GM21526 (cell line): ENCODE data around the gene LARP1.
A peak's percentile ranks its signal among the peaks of the same experiment; 100 is the strongest.
"Not testable (repeated sequence)": the region's sequence is repeated elsewhere in the genome, so short reads cannot be mapped to it uniquely, and the experiment has no call there.

Experiments
- ATAC-seq: cut with Tn5 transposase; IDR thresholded peaks from one replicate; pipeline ENCODE4 v1.9.1; 2021; ENCODE audit warnings: moderate library complexity; ENCODE audit not compliant: unreplicated experiment, low FRiP score

LARP1 gene

DNA sequence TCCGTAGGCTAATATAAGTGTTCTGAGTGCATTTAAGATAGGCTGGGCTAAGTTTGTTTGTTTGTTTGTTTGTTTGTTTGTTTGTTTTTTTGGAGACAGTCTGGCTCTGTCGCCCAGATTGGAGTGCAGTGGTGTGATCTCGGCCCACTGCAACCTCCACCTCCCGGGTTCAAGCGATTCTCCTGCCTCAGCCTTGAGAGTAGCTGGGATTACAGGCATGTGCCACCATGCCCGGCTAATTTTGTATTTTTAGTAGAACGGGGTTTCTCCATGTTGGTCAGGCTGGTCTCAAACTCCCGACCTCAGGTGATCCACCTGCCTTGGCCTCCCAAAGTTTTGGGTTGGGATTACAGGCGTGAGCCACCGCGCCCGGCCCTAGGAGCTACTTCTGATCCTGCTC lies 4.7 kb downstream of the LARP1 start:
- ATAC-seq, result not testable (repeated sequence)

DNA sequence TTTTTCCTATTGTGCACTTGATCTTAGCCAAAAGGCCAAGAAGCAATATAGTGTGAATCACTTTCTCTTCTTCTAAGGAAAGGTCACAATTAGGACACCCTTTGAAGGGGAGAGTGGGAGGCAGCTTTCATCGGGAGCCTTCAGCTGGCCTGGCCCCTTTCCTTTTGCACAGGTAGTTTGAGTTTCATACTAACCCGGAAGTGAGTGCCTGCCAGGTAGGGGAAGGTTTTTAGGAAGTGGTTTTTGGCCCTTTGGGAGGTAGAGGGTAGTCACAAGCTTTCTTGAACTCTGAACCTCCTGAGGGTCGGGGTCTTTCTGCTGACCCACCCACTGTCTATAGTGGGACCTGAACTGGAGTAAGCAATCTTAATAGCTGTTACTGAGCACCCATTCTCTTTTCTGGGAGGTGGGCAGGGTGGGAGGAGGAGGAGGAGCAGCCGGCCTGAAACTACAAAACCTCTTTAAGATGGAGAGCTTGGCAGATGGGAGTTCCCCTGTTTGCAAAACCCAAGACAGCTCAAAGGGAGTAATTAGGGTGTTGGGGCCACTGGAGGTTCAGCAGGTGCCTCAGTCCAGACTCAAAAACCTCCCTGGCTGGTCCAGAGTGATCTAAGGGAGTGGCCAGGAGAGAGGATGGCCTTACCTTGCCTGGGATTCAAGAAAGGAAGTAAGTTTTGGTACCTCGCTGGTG lies 6.0 kb downstream of the LARP1 start:
- peak; percentile 36 for ATAC-seq

DNA sequence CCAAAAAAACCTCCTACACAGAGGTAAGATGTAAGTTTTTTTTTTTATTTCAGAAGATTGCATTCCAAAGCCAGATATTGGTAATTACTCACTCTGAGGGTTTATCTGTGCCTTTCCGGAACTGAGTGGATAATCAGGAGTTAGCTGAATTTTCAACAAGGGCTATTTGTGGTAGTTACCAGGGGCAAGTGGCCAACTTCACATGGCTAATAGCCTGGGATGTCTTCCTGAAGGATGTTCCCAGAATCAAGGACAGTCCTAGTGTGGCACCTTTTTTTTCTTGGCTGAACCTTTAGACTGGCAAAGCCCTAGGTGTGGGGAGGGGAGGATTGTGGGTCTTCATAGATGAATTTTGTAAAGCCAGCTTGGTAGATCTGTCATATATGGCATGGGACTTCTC lies 7.1 kb downstream of the LARP1 start:
- ATAC-seq, result no peak

DNA sequence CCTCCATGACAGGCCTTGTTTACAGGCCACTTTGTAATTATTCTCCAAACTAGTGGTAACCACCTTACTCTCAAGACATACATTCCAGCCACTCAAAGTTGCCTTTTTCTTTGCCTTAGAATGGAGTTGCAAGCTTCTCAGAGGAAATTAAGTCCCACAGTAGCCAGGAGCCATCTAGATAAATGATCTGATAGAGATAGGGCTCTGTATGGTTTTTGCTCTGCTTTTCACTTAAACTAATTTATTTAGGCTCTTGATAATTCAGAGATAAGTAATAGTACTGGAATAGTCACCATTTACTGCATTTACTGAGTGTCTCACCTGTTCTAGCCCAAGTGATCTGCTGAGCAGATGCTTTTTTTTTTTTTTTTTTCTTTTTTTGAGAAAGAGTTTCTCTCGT lies 7.5 kb downstream of the LARP1 start:
- ATAC-seq, result no peak

DNA sequence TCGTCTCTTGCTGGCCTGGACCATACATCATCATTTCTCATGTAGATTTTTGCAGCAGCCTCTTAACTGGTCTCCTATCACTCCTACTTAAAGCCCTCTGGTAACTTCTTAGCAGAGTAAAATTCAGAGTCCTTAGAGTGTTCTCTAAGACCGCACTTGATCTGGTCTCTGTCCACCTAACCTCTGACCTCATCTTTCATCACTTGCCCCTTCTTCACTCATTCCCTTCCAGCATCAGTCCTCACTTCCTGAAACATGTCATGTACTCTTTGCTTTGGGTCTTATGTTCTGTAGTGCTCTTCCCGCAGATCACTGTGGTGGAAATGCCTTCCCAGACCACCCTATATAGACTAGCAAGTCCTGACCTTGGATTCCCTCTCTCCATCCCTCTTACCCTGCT lies 9.8 kb downstream of the LARP1 start:
- ATAC-seq, result no peak

DNA sequence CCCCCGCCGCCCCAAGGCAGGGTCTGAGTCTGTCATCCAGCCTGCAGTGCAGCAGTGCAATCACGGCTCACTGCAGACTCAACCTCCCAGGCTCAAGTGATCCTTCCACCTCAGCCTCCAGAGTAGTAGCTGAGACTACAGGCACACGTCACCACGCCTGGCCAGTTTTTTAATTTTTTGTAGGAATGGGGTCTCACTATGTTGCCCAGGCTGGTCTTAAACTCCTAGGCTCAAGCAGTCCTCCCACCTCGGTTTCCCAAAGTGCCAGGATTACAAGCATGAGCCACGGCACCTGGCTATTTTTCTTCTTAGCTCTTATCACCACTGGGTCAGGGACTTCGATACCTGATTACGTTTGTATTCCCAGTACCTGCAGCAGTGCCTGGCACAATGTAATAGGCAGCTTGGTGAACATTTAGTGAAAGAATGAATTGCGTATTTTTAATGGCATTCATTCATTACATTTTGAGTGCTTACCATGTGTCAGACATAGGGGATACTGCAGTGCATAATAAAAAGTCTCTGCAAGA lies 10.3 kb downstream of the LARP1 start:
- ATAC-seq, result no peak

DNA sequence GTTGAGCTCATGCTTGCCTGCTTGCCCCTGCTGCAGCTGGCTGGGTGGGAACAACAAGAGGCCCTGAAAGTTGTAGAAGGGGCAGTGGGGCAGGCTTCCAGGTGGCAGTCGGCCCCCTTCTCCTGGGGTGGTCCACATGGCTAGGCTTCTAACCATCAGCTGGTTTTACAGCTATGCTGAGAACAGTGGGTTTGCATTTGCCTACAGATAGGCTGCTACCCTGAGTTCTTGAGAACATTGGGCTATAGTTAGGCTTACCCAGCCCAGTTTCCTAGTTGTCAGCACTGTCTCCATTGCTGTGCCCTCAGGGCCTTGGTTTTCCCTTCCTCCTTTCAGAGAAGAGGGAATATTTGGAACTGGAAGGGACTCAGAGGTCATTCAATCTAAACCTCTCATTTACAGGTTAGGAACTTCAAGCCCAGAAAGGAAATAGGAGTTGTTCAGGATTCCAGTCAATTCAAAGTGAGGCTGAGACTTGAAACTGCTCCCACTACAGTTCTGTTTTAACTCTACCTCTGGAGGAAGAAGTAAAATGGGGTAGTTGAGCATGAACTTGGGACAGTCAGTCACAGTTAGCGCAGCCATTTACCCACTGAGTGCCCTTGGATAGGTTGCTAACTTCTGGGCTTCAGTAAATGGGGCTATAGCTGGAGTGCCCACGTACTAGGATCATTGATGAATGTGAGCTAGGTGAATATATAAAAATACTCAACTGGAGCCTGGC lies 11.5 kb downstream of the LARP1 start:
- ATAC-seq, result no peak

DNA sequence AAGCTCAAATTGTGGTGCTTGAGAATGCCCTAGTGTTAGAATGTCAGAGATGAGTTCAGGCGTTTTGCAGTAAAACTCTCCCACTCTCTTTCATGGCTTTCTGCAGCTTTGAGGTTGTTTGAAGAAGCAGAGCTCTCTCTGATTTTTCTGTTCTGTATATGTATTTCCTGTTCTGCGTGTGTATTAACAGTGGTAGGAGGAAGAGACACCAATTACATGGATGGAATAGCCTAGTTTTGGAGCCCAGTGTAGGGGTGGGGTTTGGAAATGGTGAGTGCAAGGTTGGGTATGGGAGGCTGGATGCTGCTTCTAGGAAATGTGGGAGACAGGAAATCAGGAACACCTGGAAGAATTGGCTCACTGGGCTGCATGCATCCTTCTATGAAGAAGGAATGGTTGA lies 12.4 kb downstream of the LARP1 start:
- ATAC-seq, result no peak

DNA sequence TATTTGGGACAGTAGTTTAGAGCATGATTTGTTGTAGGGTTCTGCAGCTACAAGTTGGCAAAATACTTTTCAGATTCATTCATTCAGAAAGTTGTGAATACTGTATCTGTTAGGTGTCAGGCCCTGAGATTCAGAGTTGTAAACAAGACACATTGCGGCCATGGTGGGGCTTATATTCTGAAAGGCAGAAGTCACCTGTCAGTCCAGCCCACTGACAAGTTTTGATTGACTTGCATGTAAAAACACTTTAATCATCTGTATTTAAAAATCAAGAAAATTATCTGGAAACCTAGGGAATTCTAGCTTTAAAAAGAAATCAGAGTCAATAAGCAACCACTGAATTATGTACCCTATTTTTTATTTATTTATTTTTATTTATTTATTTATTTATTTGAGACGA lies 13.0 kb downstream of the LARP1 start:
- no peak for ATAC-seq

DNA sequence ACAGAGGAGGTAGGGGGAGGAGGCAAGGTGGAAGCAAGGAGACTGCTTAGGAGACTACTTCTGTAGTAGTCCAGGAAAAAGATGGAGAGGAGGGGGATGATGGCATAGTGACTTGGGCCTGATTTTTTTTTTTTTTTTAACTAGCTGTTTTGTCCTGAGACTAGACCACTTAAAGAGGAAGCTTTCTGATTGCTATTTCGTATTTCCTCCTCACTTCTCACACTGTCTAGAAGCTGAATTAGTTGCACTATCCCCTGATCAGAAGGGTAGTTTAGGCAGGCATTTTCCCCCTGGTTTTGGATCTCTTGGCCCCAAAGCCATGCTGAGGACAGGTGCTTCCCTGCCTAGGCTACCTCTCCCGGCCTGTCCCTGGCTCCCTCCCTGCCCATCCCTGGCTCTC lies 14.9 kb downstream of the LARP1 start:
- ATAC-seq, result no peak

DNA sequence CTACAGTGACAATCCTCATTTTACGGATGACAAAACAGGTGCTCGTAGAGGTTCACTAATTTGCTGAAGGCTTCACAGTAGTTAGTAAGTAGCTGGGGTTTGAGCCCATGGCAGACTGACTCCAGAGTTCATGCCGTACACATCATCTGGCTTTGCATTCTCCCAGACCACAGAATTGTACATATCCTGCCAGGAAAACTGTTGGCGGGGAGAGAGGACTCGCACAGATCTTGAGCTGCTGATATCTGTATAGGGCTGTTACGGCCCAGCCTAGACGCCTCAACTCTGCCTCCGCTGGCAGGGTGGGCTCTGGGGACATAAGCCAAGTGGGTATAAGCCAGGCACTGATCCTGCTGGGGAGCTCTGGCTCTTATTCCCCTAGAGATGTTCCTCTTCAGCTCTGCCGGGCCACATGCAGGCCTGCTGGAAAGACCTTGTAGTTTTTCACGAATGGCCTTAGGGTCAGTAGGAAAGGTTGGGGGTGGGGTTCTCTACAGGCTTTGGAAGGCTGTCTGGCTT lies 16.3 kb downstream of the LARP1 start:
- no peak for ATAC-seq

DNA sequence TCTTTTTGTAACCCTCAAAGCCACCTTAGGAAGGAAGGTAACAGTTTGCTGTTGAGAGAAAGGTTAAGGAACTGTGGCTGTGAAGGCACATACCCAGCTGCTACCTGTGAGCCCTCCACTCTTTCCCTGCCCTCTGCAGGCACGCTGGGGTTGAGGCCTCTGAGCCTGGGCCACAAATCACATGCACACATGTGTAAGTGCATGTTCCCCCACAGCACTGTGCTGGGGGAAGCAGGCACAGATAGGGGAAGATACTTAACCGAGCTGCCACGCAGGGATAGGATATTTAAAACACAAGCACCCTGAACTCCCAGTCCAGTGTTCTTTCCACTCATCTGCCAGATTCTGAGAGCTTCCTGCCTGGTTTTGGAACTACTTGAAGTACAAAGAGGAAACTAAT lies 18.1 kb downstream of the LARP1 start:
- no peak for ATAC-seq

DNA sequence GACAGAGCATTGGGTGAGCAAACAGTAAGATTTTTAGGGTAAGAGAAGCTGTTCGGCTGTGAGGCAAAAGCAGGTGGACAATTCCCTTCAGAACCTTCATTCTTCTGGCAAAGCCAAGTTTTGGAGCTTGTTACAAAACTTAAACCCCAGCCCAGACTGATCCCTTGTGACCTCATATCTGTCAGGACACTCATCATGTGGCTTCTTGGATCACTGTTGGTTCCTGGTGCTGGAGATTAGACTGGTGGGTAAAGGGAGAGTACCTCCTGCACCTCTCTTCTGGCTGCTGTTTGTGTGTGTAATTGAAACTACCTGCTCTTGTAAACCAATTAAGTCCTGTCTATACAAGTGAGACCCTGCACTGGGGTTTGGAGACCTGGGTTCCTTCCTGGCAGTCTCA lies 21.0 kb downstream of the LARP1 start:
- no peak for ATAC-seq

DNA sequence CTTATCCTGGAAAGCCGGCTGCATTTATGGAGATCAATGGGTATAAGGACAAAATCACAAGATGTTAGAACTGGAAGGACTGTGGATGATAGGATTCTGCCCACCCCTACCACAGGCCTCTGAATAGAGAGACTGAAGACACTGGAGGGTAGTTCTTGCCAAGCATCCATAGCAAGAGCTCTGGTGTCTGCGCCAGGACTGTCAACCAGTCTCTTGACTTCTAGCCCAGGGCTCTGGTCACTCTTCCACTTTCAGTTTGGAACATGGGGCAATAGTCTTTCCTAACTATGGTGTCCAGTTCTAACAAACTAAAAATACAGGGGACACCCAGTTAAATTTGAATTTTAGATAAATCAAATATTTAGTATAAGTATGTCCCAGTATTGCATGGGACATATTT lies 23.4 kb downstream of the LARP1 start:
- no peak for ATAC-seq

DNA sequence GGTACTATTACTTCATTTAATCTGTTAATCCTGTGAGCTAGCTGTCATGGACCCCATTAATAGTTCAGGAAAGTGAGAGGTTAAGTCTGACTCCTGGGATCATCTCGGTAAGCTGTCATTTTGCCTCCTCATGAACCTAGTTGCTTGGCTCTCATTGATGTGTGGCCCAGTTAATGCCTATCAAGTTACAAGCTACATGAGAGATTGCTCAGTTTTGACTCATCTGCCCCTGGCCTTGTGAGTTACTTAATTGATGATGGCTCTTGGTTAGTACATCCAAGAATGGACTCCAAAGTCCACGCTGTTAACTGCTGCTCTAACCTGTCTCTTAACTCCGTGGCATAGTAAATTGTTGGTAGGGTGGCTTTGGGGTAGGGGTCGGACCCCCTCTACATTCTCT lies 23.9 kb downstream of the LARP1 start:
- no peak for ATAC-seq

DNA sequence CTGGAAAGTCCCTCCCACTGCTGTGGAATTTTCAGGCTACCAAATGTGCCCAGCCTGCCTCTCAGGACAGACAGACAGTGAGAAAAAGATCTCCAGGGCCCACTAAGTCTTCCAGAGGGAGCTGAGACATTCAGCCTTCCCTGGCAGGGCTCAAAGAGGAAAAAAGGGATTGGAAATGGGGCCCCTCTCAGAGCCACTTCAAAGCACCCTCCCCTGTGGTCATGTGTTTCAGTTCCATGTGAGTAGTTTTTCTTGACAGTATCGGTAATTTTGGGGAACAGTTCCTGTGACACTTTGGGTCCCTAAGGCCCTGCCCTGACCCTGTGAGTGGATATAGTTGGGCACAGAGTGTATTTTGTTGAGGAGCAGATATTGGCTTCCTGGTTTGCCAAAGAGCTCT lies 25.0 kb downstream of the LARP1 start:
- ATAC-seq, result no peak

DNA sequence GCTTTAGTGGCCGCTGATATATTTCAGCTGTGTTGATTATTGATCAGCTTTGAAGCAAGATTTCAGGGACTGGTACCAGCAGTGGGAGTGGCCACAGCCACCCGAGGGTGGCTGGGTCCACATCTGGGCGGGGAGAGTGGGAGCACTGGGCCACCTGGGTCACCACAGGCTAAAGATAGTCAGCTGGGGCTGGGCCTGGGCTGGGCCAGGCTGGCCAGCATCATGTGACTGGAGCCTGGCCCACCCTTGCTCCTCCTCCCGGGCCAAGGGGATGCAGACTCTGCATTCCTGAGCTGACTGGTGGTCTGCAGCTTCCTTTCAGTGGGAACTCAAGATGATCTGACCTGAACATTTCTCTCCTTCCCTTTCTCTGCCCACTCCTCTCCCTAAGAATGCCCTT lies 27.1 kb downstream of the LARP1 start:
- no peak for ATAC-seq

DNA sequence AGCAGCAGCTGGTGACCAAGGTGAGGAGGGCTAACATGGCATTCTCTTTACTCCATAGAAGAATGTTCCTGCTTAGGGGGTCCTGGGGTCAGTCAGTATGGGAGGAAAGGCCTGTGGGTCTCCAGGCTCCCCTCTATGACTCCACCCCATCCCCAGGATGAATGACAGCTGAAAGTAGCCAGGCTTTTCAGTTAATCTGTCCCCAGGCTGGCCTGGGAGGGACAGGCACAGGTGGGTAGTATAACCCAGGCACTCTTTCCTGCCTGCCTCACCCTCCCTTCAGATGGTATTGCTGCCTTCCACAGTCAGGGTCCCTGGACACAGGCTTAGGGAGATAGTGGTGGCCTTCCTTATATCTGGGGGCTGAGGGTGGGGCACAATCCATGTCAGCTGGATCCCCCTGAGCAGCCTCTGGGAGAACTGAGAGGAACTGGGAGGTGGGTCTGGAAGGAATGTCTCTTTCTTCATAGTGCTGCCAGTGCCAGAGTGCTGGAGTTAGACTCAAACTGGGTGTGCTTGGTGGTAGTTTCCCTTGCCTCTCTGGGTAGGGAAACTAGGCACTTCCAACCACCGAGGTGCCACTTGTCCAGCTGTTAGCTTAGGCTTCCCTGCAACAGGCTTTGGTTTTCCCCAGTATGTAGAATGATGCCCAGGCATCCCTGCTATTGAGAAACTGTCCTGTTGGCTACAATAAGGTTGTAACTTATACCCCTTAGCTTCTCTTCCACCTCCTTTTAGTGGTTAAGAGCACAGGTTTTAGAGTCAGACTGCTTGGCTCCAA lies 27.8 kb downstream of the LARP1 start:
- peak; percentile 13 for ATAC-seq

DNA sequence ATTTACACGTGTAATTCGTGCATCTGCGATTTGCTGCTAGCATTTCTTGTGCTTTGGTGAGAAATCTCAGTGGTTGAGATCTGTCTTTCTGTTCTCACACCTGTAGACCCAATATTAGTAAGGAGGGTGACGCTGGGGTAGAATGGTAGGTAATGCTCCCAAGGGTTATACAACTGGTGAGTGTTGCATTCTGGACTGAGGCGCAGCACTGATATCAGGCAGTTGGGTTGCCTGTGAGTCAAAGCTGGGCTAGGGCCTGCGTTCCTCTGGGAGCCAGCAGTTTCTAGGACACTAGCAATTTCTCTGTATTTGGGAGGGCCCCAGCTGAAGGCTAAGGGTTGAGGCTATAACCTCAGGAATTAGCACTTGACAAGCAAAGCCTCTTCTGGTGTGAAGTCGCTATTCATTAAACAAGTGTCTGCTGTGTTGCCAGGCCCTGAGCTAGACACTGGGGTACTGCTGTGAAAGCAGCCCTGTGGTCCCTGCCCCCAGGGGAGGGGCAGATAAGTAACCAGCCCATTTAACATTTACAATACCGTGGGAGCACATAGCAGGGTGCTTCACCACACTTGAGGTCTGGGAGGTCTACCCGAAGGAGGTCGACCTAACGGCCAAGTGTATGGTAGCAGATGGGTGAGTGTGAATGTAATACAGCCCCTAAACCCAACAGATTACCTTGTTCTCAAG lies 28.7 kb downstream of the LARP1 start:
- ATAC-seq, result peak; percentile 49

DNA sequence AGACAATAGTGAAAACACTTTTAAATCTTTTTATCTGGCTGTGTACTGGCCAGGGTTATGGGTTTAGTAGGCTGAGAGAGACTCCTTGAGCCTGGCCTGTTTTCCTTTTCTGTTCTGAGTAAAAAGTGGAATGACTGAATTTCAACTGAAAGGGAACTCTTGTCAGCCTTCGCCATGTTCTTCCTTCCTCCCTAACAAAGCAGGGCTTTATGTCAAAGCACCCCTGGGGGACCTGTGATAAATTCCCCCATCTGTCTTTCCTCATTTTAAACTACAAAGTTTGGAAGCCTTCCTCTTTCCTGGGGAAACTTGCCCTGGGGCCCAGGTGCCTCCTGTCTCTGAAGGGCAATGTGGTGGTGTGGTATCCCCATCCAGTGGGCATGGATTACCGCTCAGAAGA lies 29.7 kb downstream of the LARP1 start:
- ATAC-seq, result no peak

DNA sequence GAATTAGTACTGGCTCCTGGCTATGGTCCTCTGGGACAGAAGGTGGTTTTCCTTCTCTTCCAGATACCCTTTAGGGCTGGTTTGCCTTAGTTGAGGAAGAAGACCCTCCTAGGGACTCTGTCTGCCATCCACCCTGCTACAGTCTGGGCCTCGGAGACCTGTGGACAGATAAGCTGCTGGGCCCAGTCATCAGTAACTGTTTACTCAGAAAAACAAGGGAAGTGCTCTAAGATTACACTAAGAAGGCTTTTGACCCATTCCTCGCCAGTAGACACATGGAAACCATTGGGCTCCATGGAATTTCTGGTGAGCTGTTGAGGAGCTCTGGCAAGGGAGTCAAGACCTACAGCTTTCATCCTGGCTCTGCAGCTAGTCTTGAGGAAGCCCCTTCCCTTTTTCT lies 31.2 kb downstream of the LARP1 start:
- ATAC-seq, result no peak
